GM18873 (cell line): ENCODE data around the gene DHX8.
"Not testable (repeated sequence)": the region's sequence is repeated elsewhere in the genome, so short reads cannot be mapped to it uniquely, and the experiment has no call there.

ENCODE experiments used
- ATAC-seq: cut with Tn5 transposase; IDR thresholded peaks from one replicate; pipeline ENCODE4 v1.9.1; 2021; ENCODE audit warnings: mild to moderate bottlenecking, moderate library complexity, moderate number of reproducible peaks; ENCODE audit not compliant: unreplicated experiment, low FRiP score

The DHX8 gene

GRCh38 chr17:43459878-43460277 is 23.9 kb upstream of the DHX8 start:
- ATAC-seq, result not testable (repeated sequence)

- ATAC-seq, result no peak
These were observed 22.6 kb upstream of the DHX8 start for GRCh38 chr17:43461185-43461584.

- ATAC-seq, result not testable (repeated sequence)
These were observed 21.2 kb upstream of the DHX8 start for GRCh38 chr17:43462569-43462968.

GRCh38 chr17:43463241-43463640 is 20.5 kb upstream of the DHX8 start:
- ATAC-seq, result no peak

GRCh38 chr17:43464046-43464445 is 19.7 kb upstream of the DHX8 start:
- ATAC-seq, result no peak

- no peak for ATAC-seq
These were observed 18.7 kb upstream of the DHX8 start for GRCh38 chr17:43465049-43465448.

GRCh38 chr17:43467981-43468581 is 15.7 kb upstream of the DHX8 start:
- ATAC-seq, result no peak

GRCh38 chr17:43468691-43469139 is 15.1 kb upstream of the DHX8 start:
- ATAC-seq, result no peak

GRCh38 chr17:43469145-43469544 is 14.6 kb upstream of the DHX8 start:
- no peak for ATAC-seq

GRCh38 chr17:43471585-43472160 is 12.1 kb upstream of the DHX8 start:
- no peak for ATAC-seq

GRCh38 chr17:43475494-43476089 is 8.2 kb upstream of the DHX8 start:
- ATAC-seq, result no peak

- not testable (repeated sequence) for ATAC-seq
These were observed 7.5 kb upstream of the DHX8 start for GRCh38 chr17:43476306-43476705.

- no peak for ATAC-seq
These were observed 5.7 kb upstream of the DHX8 start for GRCh38 chr17:43477832-43478634.

- no peak for ATAC-seq
These were observed 3.8 kb upstream of the DHX8 start for GRCh38 chr17:43479948-43480347.

- no peak for ATAC-seq
These were observed 1.4 kb upstream of the DHX8 start for GRCh38 chr17:43482103-43483012.

GRCh38 chr17:43490621-43491020 is 6.8 kb downstream of the DHX8 start:
- no peak for ATAC-seq

- not testable (repeated sequence) for ATAC-seq
These were observed 25.7 kb downstream of the DHX8 start for GRCh38 chr17:43509440-43509839.

GRCh38 chr17:43511199-43511598 is 27.4 kb downstream of the DHX8 start:
- not testable (repeated sequence) for ATAC-seq

GRCh38 chr17:43515656-43516055 is 31.9 kb downstream of the DHX8 start:
- ATAC-seq, result no peak

GRCh38 chr17:43517161-43517560 is 33.4 kb downstream of the DHX8 start:
- ATAC-seq, result no peak
